ENCODE measurements around the gene C4B.
"Not testable (repeated sequence)": the region's sequence is repeated elsewhere in the genome, so short reads cannot be mapped to it uniquely, and the experiment has no call there.

The C4B gene

DNA sequence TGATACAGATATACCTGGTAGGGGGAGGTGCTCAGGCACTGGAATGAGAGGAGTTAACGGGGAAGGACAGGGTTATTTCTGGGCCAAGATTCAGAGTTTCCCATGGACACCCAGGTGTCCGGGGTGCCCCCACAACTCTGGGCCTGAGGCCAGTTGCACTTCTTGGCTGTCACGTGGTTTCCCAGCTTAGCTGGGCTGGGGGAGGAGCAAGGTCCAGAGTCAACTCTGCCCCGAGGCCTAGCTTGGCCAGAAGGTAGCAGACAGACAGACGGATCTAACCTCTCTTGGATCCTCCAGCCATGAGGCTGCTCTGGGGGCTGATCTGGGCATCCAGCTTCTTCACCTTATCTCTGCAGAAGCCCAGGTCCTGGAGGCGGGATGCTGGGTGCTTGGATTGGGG is at the start of gene C4B:
Gene C4B (plus strand): TSS at position 249 of the 400 bp plus-strand sequence. CDS start 51 bp downstream, at position 300.
- not testable (repeated sequence) for DNase-seq

DNA sequence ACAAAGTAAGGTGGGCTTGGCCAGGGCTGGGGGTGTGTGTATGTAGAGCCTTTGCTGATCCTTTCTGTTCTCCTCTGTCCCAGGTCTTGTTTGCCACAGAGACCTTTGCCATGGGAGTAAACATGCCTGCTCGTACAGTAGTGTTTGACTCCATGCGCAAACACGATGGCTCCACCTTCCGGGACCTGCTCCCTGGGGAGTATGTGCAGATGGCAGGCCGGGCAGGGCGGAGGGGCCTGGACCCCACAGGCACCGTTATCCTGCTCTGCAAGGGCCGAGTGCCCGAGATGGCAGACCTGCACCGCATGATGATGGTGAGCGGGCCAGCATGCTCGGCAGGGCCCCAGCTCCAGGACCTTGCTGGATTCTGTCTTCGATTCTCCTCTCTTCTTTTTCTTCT is 48.9 kb upstream of the C4B start:
- no peak for DNase-seq

- no peak for DNase-seq
Measured at GRCh38 chr6:31966506-31966905, 48.1 kb upstream of the C4B start.

DNA sequence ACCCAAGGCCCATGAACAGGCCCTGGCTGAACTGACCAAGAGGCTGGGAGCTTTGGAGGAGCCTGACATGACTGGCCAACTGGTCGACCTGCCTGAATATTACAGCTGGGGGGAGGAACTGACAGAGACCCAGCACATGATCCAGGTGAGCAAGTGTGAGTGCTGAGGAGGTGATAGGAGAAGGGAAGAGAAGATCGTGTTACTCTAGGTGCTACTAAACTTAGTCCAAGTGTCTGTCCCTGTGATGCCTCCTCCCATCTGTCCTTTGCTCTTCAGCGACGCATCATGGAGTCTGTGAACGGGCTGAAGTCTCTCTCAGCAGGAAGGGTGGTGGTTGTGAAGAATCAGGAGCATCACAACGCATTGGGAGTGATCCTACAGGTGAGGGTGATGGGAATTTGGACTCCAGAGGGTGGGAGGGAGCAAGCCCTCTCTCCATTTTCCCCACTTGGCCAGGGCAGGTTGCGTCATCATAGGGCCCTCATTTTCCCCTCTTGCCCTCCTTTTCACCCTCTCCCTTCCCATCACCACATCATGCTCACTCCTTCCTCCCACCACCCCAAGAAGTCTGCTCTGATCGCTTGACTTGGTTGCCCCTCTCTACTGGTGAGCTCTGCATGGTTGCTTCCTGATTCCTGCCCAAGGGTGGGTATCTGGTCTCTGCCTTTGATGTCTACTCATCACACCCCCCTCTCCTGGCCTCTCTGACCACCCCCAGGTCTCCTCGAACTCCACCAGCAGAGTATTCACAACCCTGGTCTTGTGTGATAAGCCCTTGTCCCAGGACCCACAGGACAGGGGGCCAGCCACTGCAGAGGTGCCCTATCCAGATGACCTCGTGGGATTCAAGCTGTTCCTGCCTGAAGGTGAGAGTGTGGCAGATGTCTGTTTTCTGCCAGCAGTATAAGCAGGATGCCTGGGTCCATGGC is 47.3 kb upstream of the C4B start:
- DNase-seq: no peak

- DNase-seq: no peak
Measured at GRCh38 chr6:31967926-31968320, 46.7 kb upstream of the C4B start.

DNA sequence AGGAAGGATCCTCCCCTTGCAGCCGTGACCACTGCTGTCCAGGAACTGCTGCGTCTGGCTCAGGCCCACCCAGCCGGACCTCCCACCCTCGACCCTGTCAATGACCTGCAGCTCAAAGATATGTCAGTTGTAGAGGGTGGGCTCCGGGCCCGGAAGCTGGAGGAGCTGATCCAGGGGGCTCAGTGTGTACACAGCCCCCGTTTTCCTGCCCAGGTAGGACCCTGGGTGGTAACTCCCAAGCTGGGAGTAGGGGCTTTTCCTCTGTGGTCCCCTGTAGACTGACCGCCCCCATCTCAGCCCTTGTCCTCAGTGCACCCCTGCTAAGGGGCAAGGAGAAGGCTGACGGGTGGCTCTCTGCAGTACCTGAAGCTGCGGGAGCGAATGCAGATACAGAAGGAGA is 46.3 kb upstream of the C4B start:
- no peak for DNase-seq

GRCh38 chr6:31968791-31969711 is 45.5 kb upstream of the C4B start:
- no peak for DNase-seq

- no peak for DNase-seq
Measured at GRCh38 chr6:31969712-31970603, 44.6 kb upstream of the C4B start.

DNA sequence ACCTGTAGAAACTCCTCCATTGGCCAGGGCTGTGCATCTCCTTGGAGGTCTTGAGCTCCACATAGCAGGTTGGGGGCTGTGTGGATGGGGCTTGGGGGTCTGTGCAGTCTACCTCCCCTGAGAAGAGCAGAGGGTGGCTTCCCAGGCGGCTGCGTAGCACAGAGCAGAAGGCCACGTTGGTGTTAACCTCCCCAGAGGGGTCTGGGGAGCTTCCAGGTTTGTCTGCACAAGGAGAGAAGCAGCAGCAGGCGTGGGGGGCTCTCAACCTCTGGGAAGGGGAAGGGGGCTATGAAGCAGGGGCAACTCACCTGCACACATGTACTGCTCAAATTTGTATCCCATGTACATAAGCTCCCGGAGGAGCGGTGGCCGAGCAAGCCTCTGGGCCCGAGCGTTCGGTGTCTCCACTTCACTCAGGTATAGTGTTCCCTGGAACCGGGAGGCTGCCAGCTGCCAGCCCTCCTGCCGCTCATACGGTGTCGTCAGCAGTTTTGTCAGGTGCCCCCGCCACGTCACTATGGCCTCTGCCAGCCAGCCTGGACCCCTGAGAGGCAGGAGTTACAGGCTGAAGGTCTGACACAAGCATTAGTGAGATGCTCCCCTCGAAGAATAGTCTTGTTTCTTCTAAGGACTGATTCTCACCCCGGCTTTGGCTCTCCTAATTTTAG is 43.9 kb upstream of the C4B start:
- no peak for DNase-seq

- DNase-seq: no peak
Measured at GRCh38 chr6:31971279-31971992, 43.2 kb upstream of the C4B start.

DNA sequence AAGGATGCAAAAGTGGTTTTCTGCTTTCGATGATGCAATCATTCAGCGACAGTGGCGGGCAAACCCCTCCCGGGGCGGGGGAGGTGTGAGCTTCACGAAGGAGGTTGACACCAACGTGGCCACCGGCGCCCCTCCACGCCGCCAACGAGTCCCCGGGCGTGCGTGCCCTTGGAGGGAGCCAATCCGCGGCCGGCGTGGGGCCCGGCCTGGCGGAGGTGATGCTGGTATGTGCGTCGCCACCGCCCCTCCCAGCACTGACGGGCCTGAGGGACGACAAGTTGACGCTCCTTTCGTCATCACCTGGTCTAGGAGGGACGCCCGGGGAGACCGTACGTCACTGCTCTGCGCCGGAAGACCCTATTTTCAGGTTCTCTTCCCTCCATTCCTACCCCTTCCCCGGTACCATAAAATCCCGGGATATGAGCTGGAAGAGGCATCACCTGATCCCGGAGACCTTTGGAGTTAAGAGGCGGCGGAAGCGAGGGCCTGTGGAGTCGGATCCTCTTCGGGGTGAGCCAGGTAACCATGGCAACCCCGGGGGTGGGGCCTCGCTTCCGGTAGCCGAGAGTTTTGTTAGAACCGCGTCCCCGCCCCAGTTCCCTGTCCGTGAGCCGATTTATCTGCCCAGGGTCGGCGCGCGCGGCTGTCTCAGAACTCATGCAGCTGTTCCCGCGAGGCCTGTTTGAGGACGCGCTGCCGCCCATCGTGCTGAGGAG is 42.4 kb upstream of the C4B start, which contains the start of gene DXO:
Gene DXO (minus strand): TSS at position 146 of the 716 bp plus-strand sequence. CDS start 463 bp downstream, outside the sequence.
- DNase-seq: peak; percentile 96

DNA sequence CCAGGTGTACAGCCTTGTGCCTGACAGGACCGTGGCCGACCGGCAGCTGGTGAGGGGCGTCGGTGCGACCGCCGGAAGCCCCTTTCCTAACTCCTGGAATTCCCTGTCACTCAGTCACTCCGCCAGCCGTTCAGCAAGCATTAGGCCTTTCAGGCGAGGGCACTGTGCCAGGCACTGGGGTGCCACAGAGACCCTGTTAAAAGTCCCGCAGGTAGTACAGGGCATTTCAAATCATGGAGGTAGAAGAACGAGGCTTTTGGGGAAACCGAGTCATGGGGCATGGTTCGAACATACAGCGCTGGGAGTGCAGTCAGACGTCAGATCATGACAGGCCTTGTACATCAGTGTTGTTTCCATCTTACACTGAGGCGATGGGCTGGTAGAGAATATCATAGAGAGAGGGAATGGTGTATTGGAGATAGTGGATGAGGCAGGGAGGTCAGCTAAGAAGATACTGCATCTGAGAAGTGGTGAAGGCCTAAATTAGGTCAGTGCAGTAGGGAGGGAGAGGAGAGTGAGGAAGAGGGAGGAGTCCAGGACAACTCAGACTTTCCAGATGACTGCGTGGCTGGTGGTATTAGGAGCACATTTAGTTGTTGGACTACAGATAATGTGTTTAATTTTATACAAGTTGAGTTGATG is 41.8 kb upstream of the C4B start:
- no peak for DNase-seq

DNA sequence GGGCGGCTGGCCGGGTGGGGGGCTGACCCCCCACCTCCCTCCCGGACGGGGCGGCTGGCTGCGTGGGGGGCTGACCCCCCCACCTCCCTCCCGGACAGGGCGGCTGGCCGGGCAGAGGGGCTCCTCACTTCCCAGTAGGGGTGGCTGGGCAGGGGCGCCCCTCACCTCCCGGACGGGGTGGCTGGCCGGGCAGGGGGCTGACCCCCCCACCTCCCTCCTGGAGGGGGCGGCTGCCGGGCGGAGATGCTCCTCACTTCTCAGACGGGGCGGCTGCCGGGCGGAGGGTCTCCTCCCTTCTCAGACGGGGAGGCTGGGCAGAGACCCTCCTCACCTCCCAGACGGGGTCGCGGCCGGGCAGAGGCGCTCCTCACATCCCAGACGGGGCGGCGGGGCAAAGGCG is 38.5 kb upstream of the C4B start:
- DNase-seq: not testable (repeated sequence)

DNA sequence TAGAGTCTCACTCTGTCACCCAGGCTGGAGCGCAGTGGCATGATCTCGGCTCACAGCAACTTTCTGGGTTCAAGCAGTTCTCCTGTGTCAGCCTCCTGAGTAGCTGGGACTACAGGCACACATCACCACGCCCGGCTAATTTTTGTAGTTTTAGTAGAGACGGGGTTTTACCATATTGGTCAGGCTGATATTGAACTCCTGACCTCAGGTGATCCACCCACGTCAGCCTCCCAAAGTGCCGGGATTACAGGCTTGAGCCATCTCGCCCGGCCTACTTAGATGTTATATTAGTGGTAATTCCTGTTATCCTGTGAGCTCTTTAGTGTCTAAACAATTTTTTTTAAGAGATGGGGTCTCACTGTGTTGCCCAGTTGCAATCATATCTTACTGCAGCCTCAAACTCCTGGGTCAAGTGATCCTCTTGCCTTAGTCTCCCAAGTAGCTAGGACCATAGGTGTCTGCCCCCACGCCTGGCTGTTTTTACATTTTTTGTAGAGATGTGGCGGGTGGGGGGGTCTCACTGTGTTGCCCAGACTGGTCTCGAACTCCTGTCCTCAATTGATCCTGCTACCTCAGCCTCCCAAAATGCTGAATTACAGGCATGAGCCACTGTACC is 36.7 kb upstream of the C4B start:
- DNase-seq: no peak

DNA sequence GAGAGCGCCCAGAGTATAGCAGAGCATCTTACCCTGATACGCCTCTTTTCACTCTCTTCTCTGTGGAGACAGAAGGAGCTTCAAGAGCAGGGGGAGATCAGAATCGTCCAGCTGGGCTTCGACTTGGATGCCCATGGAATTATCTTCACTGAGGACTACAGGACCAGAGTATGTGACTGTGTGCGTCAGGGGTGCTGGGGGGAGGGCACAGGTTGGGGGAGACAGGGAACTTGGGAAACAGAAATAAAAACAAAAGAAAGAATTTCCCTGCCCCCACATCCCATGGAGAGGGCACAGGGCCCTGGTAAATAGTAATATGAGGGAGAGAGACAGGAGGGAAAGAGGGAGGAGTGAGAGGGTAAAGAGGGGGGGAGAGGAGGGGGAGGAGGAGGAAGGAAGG is 35.8 kb upstream of the C4B start:
- no peak for DNase-seq

DNA sequence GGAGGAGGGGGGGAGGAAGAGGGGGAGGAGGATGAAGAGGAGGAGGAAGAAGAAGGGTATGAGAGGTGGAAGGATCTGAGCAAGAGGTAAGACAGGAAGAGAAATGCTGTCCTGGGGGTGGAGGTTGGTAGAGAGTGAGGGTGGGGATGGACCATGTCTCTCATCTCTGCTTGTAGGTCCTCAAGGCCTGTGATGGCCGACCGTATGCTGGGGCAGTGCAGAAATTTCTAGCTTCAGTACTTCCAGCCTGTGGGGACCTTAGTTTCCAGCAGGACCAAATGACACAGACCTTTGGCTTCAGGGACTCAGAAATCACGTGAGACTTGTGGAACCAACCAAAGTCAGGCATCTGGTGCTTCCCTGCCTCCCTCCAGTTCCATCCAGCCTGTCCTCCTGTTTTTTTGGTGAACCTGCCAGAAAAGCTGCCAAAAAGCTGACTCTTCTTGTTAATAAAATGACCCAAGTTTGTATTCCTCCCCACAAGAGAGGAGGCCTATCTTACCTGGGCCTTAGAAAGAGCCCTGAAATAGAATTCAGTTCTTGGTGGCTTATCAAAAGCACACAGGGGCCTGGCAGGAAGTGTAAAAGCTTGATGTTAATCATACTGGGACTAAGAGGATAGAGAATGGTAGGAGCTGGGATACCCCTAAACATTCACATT is 35.2 kb upstream of the C4B start:
- no peak for DNase-seq

GRCh38 chr6:31980195-31980876 is 34.3 kb upstream of the C4B start:
- DNase-seq: not testable (repeated sequence)

DNA sequence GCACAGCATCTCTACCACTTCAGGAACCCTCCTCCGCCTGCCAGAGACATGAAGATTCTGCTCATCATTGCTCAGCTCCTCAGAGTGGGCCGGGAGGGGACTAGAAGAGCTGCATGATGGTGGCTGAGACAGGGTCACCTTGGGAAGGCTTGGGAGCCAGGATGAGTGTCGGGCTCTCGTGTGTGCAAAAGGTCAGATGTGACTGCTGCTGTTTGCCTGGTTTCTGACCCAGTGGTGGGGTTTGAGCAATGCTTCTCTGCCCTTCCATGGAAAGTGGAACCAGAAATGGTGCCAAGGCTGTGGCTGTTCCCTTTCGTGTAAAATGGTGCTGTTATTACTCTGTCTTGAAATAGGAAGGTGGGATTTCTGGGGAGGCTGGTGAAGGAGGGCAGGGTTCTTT is 33.6 kb upstream of the C4B start:
- not testable (repeated sequence) for DNase-seq

Data from KG1 (cell line).